Nephron progenitor cell (in vitro differentiated cells): ENCODE data around the gene FAM236C.
"Not testable (repeated sequence)": the region's sequence is repeated elsewhere in the genome, so short reads cannot be mapped to it uniquely, and the experiment has no call there.

ENCODE experiments used
- DNase-seq: peaks from one replicate; pipeline ENCODE4 v3.0.0; 2021
- H3K27ac Mint-ChIP-seq: 2 replicates; pipeline ENCODE4 v1.8.0; 2021; ENCODE audit warnings: mild to moderate bottlenecking, moderate library complexity, mixed read lengths
- H3K27me3 Mint-ChIP-seq: 2 replicates; pipeline ENCODE4 v1.8.0; 2021; ENCODE audit warnings: mild to moderate bottlenecking, low read depth, mixed read lengths; ENCODE audit not compliant: poor library complexity
- H3K36me3 Mint-ChIP-seq: 2 replicates; pipeline ENCODE4 v1.8.0; 2021; ENCODE audit warnings: low read depth, mixed read lengths
- H3K4me1 Mint-ChIP-seq: 2 replicates; pipeline ENCODE4 v1.8.0; 2021; ENCODE audit warnings: mixed read lengths
- H3K4me3 Mint-ChIP-seq: 2 replicates; pipeline ENCODE4 v1.8.0; 2021; ENCODE audit warnings: mild to moderate bottlenecking, moderate library complexity, mixed read lengths
- H3K9me3 Mint-ChIP-seq: 2 replicates; pipeline ENCODE4 v1.8.0; 2021; ENCODE audit warnings: mild to moderate bottlenecking, moderate library complexity, mixed read lengths

FAM236C gene

GRCh38 chrX:72912315-72912714 is at the start of gene FAM236C:
FAM236C (plus strand) TSS chrX:72912615; CDS start chrX:72912715, 100 bp downstream.
- not testable (repeated sequence) for H3K27ac Mint-ChIP-seq, H3K4me3 Mint-ChIP-seq, H3K4me1 Mint-ChIP-seq, DNase-seq, H3K27me3 Mint-ChIP-seq, H3K36me3 Mint-ChIP-seq, H3K9me3 Mint-ChIP-seq

- not testable (repeated sequence) for H3K9me3 Mint-ChIP-seq, DNase-seq, H3K4me3 Mint-ChIP-seq, H3K27me3 Mint-ChIP-seq, H3K36me3 Mint-ChIP-seq, H3K27ac Mint-ChIP-seq, H3K4me1 Mint-ChIP-seq
Measured at GRCh38 chrX:72882898-72883297, 29.5 kb upstream of the FAM236C start.

GRCh38 chrX:72889740-72890139 is 22.7 kb upstream of the FAM236C start:
- H3K27me3 Mint-ChIP-seq, DNase-seq, H3K36me3 Mint-ChIP-seq, H3K4me3 Mint-ChIP-seq, H3K4me1 Mint-ChIP-seq, H3K27ac Mint-ChIP-seq, H3K9me3 Mint-ChIP-seq: not testable (repeated sequence)

GRCh38 chrX:72916096-72916495 is 3.7 kb downstream of the FAM236C start:
- H3K27me3 Mint-ChIP-seq, H3K36me3 Mint-ChIP-seq, DNase-seq, H3K4me1 Mint-ChIP-seq, H3K9me3 Mint-ChIP-seq, H3K4me3 Mint-ChIP-seq, H3K27ac Mint-ChIP-seq: not testable (repeated sequence)

- not testable (repeated sequence) for H3K36me3 Mint-ChIP-seq, H3K27me3 Mint-ChIP-seq, H3K9me3 Mint-ChIP-seq, DNase-seq, H3K27ac Mint-ChIP-seq, H3K4me3 Mint-ChIP-seq, H3K4me1 Mint-ChIP-seq
Measured at GRCh38 chrX:72932283-72932682, 19.9 kb downstream of the FAM236C start.

GRCh38 chrX:72936455-72936854 is 24.0 kb downstream of the FAM236C start:
- DNase-seq = not testable (repeated sequence)

GRCh38 chrX:72936882-72937455 is 24.6 kb downstream of the FAM236C start:
- H3K4me3 Mint-ChIP-seq, H3K27me3 Mint-ChIP-seq, H3K4me1 Mint-ChIP-seq: not testable (repeated sequence)

More at GRCh38 chrX:72936455-72936854, 24.0 kb downstream of the FAM236C start:
- not testable (repeated sequence) for H3K27me3 Mint-ChIP-seq, H3K36me3 Mint-ChIP-seq, H3K9me3 Mint-ChIP-seq, H3K4me3 Mint-ChIP-seq, H3K27ac Mint-ChIP-seq, H3K4me1 Mint-ChIP-seq

GRCh38 chrX:72937906-72938305 is 25.5 kb downstream of the FAM236C start, which contains the start of gene FAM236A:
FAM236A (plus strand) TSS chrX:72938206; CDS start chrX:72938263, 57 bp downstream.
- not testable (repeated sequence) for H3K27ac Mint-ChIP-seq, H3K27me3 Mint-ChIP-seq, H3K4me3 Mint-ChIP-seq, DNase-seq, H3K4me1 Mint-ChIP-seq, H3K9me3 Mint-ChIP-seq, H3K36me3 Mint-ChIP-seq

More at GRCh38 chrX:72936882-72937455, 24.6 kb downstream of the FAM236C start:
- not testable (repeated sequence) for H3K27ac Mint-ChIP-seq, H3K9me3 Mint-ChIP-seq, H3K36me3 Mint-ChIP-seq, DNase-seq

GRCh38 chrX:72942272-72942671 is 29.9 kb downstream of the FAM236C start:
- not testable (repeated sequence) for H3K4me1 Mint-ChIP-seq, H3K27ac Mint-ChIP-seq, H3K4me3 Mint-ChIP-seq, H3K36me3 Mint-ChIP-seq, H3K9me3 Mint-ChIP-seq, H3K27me3 Mint-ChIP-seq, DNase-seq

- H3K27me3 Mint-ChIP-seq, H3K4me1 Mint-ChIP-seq, H3K4me3 Mint-ChIP-seq, H3K36me3 Mint-ChIP-seq, DNase-seq, H3K27ac Mint-ChIP-seq, H3K9me3 Mint-ChIP-seq: not testable (repeated sequence)
Measured at GRCh38 chrX:72943035-72943818, 30.8 kb downstream of the FAM236C start.

- not testable (repeated sequence) for H3K36me3 Mint-ChIP-seq, DNase-seq, H3K27me3 Mint-ChIP-seq, H3K9me3 Mint-ChIP-seq, H3K27ac Mint-ChIP-seq, H3K4me1 Mint-ChIP-seq, H3K4me3 Mint-ChIP-seq
Measured at GRCh38 chrX:72943819-72944169, 31.4 kb downstream of the FAM236C start, which contains the start of gene DMRTC1. DMRTC1 (minus strand) TSS chrX:72943837; CDS start chrX:72875694, 68,143 bp downstream.

GRCh38 chrX:72959971-72960370 is 47.6 kb downstream of the FAM236C start:
- H3K4me3 Mint-ChIP-seq, H3K9me3 Mint-ChIP-seq, H3K36me3 Mint-ChIP-seq, DNase-seq, H3K4me1 Mint-ChIP-seq, H3K27me3 Mint-ChIP-seq, H3K27ac Mint-ChIP-seq: not testable (repeated sequence)
